GM12878 (cell line): ENCODE measurements around the gene SLC50A1. TPM values are rescaled to one million over a fixed set of nuclear protein-coding genes. Genes with fewer than 3 reads are reported as not detected.

ENCODE experiments used
- ATAC-seq: fragments of 200-7000 bp; cut with Tn5 transposase; 3 replicates; pipeline ENCODE4 v1.9.1; 2020; ENCODE audit warnings: mild to moderate bottlenecking, moderate library complexity
- BruUV-seq: library from RNA; stranded (reverse); fragments of 400-500 nt; replicated peaks from 2 replicates; lab custom pipeline; 2021; lab: Mats Ljungman, UMichigan
- CTCF ChIA-PET: fragments of 300-600 bp; sonication (Branson Sonifier 250); formaldehyde crosslinking; extraction: SDS; loops from one replicate; lab custom pipeline; 2021; ENCODE audit warnings: inconsistent platforms; lab: Yijun Ruan, JAX
- POLR2A ChIA-PET: fragments of 350-600 bp; formaldehyde crosslinking; extraction: SDS; loops from one replicate; lab custom pipeline; 2021; ENCODE audit warnings: inconsistent platforms; lab: Charles Lee
- RAD21 ChIA-PET: fragments of 300-600 bp; sonication (Branson Sonifier 250); formaldehyde crosslinking; loops from one replicate; lab custom pipeline; 2023; ENCODE audit warnings: antibody characterized with exemption; ENCODE audit not compliant: unreplicated experiment; lab: Charles Lee
- SMC1A ChIA-PET: fragments of 300-600 bp; sonication (Branson Sonifier 250); formaldehyde crosslinking; loops from one replicate; lab custom pipeline; 2023; ENCODE audit not compliant: unreplicated experiment, uncharacterized antibody; lab: Charles Lee
- DNase-seq: peaks from one replicate; pipeline ENCODE4 v3.0.0-alpha.2; 2011; ENCODE audit warnings: low read depth, low spot score
- FAIRE-seq: peaks from 3 replicates; lab custom pipeline; 2011; peaks lifted over from hg19 to GRCh38; lab: Jason Lieb, UNC
- H2AFZ ChIP-seq: 2 replicates; pipeline ENCODE4 v1.6.0; 2011; ENCODE audit warnings: low read depth, low read length, control low read depth; ENCODE audit not compliant: control insufficient read depth
- H3K27ac ChIP-seq: 2 replicates; pipeline ENCODE4 v1.5.1; 2011; ENCODE audit warnings: control low read depth; ENCODE audit not compliant: control insufficient read depth, insufficient read depth
- H3K27me3 ChIP-seq, 2 experiments: replicated peaks in 1 of 2; 2 replicates each; pipeline versions ENCODE4 v1.6.0 to v1.6.1; 2011; ENCODE audit warnings: low read length in 1 of 2; ENCODE audit not compliant: control insufficient read depth in 2 of 2, insufficient read depth in 2 of 2
- H3K36me3 ChIP-seq, 2 experiments: 2 replicates each; pipeline ENCODE4 v1.5.1; 2011; ENCODE audit warnings: low read length in 1 of 2; ENCODE audit not compliant: control insufficient read depth in 2 of 2, insufficient read depth in 2 of 2
- H3K4me1 ChIP-seq: 2 replicates; pipeline ENCODE4 v1.6.1; 2011; ENCODE audit warnings: mild to moderate bottlenecking, low read length, moderate library complexity, mixed read lengths; ENCODE audit not compliant: control insufficient read depth, insufficient read depth
- H3K4me2 ChIP-seq: 2 replicates; pipeline ENCODE4 v1.6.0; 2011; ENCODE audit warnings: control low read depth; ENCODE audit not compliant: control insufficient read depth, insufficient read depth
- H3K4me3 ChIP-seq: fragments of 200-600 bp; sonication (generic); 2 replicates; pipeline ENCODE4 v1.5.1; 2016
- H3K79me2 ChIP-seq: 2 replicates; pipeline ENCODE4 v1.6.0; 2011; ENCODE audit warnings: low read length; ENCODE audit not compliant: control insufficient read depth, insufficient read depth
- H3K9ac ChIP-seq: 2 replicates; pipeline ENCODE4 v1.8.0; 2011; ENCODE audit warnings: low read length, control low read depth, mixed read lengths; ENCODE audit not compliant: control insufficient read depth, insufficient read depth
- H3K9me3 ChIP-seq: replicated peaks from 3 replicates; pipeline ENCODE4 v1.5.1; 2011; ENCODE audit warnings: mild to moderate bottlenecking, low read length; ENCODE audit not compliant: control insufficient read depth, insufficient read depth
- H4K20me1 ChIP-seq: 2 replicates; pipeline ENCODE4 v1.6.0; 2011; ENCODE audit not compliant: control insufficient read depth, insufficient read depth
- LARP7 ChIP-seq: fragments of 450-650 bp; IDR thresholded peaks from 2 replicates; pipeline ENCODE4 v1.6.1; 2017; ENCODE audit warnings: mild to moderate bottlenecking
- NRF1 ChIP-seq: conservative IDR thresholded peaks from 2 replicates; pipeline ENCODE4 v1.6.1; 2011; ENCODE audit warnings: mild to moderate bottlenecking, low read depth, low read length, improper control_type of control experiment
- PAX5 ChIP-seq: IDR thresholded peaks from 2 replicates; pipeline ENCODE4 v1.6.1; 2011; ENCODE audit warnings: low read depth, low read length, borderline replicate concordance
- RAD51 ChIP-seq: fragments of 450-650 bp; IDR thresholded peaks from 2 replicates; pipeline ENCODE4 v1.6.1; 2016; ENCODE audit warnings: moderate library complexity, mild to moderate bottlenecking, inconsistent platforms
- TCF3 ChIP-seq: IDR thresholded peaks from 2 replicates; pipeline ENCODE4 v1.6.1; 2012; ENCODE audit warnings: low read depth, mild to moderate bottlenecking, low read length, borderline replicate concordance; ENCODE audit not compliant: insufficient read depth
- ZNF207 ChIP-seq: fragments of 450-650 bp; IDR thresholded peaks from 2 replicates; pipeline ENCODE4 v1.6.1; 2014; ENCODE audit warnings: antibody characterized with exemption, mild to moderate bottlenecking, borderline replicate concordance
- WGBS: methylation state at CpG from one replicate; pipeline ENCODE4 v1.1.6; 2016; ENCODE audit warnings: low lambda C conversion rate; ENCODE audit not compliant: insufficient replicate concordance, insufficient coverage; ENCODE audit errors: missing lambda C conversion rate; 5-methylcytosine and 5-hydroxymethylcytosine counted together
- in situ Hi-C: fragments of 300-500 bp; cut with MboI; formaldehyde crosslinking; loops from 9 replicates; pipeline ENCODE4 v1.14.3; 2018; ENCODE audit warnings: mixed read lengths
- intact Hi-C: fragments of 100-400 bp; cut with micrococcal nuclease; formaldehyde crosslinking; loops from one replicate; pipeline ENCODE4 v1.14.2; 2022; ENCODE audit not compliant: unreplicated experiment
- polyA plus RNA-seq, 11 experiments: library from polyadenylated mRNA; depleted of rRNA in 4 of 11; unstranded in 6 of 11; stranded (reverse) in 5 of 11; fragments of >200 nt; fragmentation: Nextera tagmentation in 4 of 11; fragmentation: Illumina TruSeq in 1 of 11; extraction: Ambion mirVana in 4 of 11; extraction: Trizol in 1 of 11; gene quantifications; 1 replicate in 1 of 11; 2 replicates in 10 of 11; pipeline versions ENCODE4 v1.2.1 to v1.2.3, GENCODE V29; 2011 to 2016; ENCODE audit warnings: inconsistent platforms in 2 of 11, missing spikeins in 2 of 11, low read depth in 1 of 11
- total RNA-seq, 4 experiments: library from RNA; depleted of rRNA in 3 of 4; stranded (reverse); fragments of >200 nt in 3 of 4; fragmentation: Illumina TruSeq in 1 of 4; extraction: Trizol in 1 of 4; gene quantifications; 2 replicates each; pipeline versions ENCODE4 v1.2.1 to v1.2.3, GENCODE V29; 2013 to 2021
- TF ChIP-seq, protein P1 (sequence below): fragments of 450-650 bp; IDR thresholded peaks from 2 replicates; pipeline ENCODE4 v1.6.1; 2016; ENCODE audit warnings: mild to moderate bottlenecking
- TF ChIP-seq, protein P2 (sequence below): IDR thresholded peaks from 2 replicates; pipeline ENCODE4 v1.6.1; 2012; ENCODE audit warnings: low read depth, low read length, improper control_type of control experiment
- TF ChIP-seq, protein P3 (sequence below): fragments of 450-650 bp; IDR thresholded peaks from 2 replicates; pipeline ENCODE4 v1.6.1; 2017; ENCODE audit warnings: low read depth, mild to moderate bottlenecking, moderate library complexity
- TF ChIP-seq, protein P4 (sequence below): fragments of 450-650 bp; conservative IDR thresholded peaks from 2 replicates; pipeline ENCODE4 v1.6.1; 2017; ENCODE audit warnings: mild to moderate bottlenecking, moderate library complexity
- TF ChIP-seq, protein P5 (sequence below): fragments of 450-650 bp; IDR thresholded peaks from 2 replicates; pipeline ENCODE4 v1.6.1; 2017; ENCODE audit warnings: mild to moderate bottlenecking, low read depth, inconsistent platforms; ENCODE audit not compliant: poor library complexity, severe bottlenecking

The SLC50A1 gene
- total and polyA plus RNA-seq, 10 of the 15 experiments (the other 5 are each of a cell fraction or from before 2014, with no cell fraction given): 32.5 to 85.6 (median 54.0) TPM

DNA sequence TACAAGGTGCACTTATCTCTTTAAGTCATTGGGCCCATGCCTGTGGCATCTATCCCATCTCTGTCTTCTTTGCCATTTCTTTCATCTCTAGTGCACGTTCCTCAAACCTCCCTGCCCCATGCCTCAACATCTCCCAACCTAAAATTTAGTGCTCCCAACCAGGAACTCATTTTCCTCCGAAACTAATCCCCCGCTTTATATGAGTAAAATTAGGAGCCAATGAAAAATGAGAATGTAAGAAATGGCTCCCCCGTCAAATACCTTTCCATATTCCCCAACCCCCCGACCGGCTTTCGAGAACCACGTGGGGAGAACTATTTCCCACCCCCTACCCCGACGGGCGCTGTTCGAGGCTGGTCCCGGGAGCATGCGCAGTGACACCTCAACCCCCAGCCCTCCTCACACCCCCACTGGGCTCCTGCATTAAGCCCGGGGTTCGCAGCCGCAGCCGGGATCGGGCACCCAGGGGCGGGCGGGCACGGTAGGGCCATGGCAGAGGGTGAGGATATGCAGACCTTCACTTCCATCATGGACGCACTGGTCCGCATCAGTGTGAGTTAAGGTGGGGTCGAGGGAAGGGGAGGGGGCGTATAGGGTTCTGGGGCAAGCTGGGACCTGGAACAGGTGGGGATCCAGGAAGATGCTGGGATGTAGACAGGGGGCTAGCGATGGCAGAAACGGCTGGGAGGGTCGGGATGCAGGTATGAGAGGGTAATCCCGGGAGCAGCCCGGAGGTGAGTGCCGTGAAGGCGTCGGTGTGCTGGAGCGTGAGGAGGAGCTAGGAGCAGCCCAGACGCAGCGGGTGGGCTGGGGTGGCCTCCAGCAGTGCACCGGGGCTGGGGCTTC, 38.0 kb downstream of the SLC50A1 start, which contains the start of gene TRIM46:
Gene TRIM46, plus strand, starts transcription at position 372 of the 846 bp plus-strand sequence. Its CDS starts 118 bp downstream, at position 490.
- ChIA-PET CTCF (interaction anchor here (0.6 to 12.1 kb wide), 52 partner anchors 9 to 787 kb away, joined by 3 to 284 read pairs (median 5); partner anchors contain the start of genes CLK2, FDPS, MTX1 and PMVK), RAD21 (interaction anchor here (0.6 to 4.8 kb wide), 24 partner anchors 11 to 694 kb away, joined by 3 to 77 read pairs (median 6); partner anchors contain the start of genes EFNA3, SLC50A1 and THBS3), POLR2A (interaction anchor here (0.5 to 7.4 kb wide), 16 partner anchors 12 to 1224 kb away, joined by 3 to 77 read pairs (median 6); partner anchors contain the start of genes CLK2, ENTREP3, MTX1 and SLC50A1), SMC1A (interaction anchor here (1.0 to 4.7 kb wide), 9 partner anchors 12 to 82 kb away, joined by 3 to 46 read pairs (median 5); a partner anchor contains a TSS)
- WGBS: 12% methylated on average over 35 of the region's 38 CpGs
- Histone ChIP-seq H3K9me3 (no peaks in the 10 kb centered on the region; the same call in 2 of the 3 replicates), H3K27ac (peak within 1 kb of the TSS; percentile 93), H3K4me2 (peak within 1 kb of the TSS; percentile 97), H3K9ac (peak within 1 kb of the TSS; percentile 97), H3K36me3 (peaks cover 0 to 3% of the 10 kb centered on the region in 2 experiments; a peak in 1 of 4 replicates), H4K20me1 (no peaks in the 10 kb centered on the region), H3K4me3 (peak within 1 kb of the TSS; percentile 73), H2AFZ (peak within 1 kb of the TSS; percentile 96), H3K79me2 (peaks cover 12% of the 10 kb centered on the region), H3K4me1 (peaks cover 26% of the 10 kb centered on the region), H3K27me3 (no peaks in the 10 kb centered on the region)
- no peak for FAIRE-seq
- ATAC-seq: peak; percentile 36
- intact Hi-C loops (loop anchor here (5.0 kb wide), 1 partner anchor 36 kb away; the partner anchor contains the start of gene SLC50A1), in situ Hi-C loops (no loop called here)
- BruUV-seq: no TSS peak
- 0 out of 2 replicates have a peak, but pooled peaks have one; percentile 38 for TF ChIP-seq LARP7
- TF ChIP-seq TCF3: no peak
- TF ChIP-seq, protein P1, sequence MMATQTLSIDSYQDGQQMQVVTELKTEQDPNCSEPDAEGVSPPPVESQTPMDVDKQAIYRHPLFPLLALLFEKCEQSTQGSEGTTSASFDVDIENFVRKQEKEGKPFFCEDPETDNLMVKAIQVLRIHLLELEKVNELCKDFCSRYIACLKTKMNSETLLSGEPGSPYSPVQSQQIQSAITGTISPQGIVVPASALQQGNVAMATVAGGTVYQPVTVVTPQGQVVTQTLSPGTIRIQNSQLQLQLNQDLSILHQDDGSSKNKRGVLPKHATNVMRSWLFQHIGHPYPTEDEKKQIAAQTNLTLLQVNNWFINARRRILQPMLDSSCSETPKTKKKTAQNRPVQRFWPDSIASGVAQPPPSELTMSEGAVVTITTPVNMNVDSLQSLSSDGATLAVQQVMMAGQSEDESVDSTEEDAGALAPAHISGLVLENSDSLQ: 0 out of 2 replicates have a peak, but pooled peaks have one; percentile 17
- peak; percentile 48; the same call in 1 of the 2 replicates for TF ChIP-seq RAD51
- peak; percentile 49 for TF ChIP-seq NRF1
- TF ChIP-seq, protein P2, sequence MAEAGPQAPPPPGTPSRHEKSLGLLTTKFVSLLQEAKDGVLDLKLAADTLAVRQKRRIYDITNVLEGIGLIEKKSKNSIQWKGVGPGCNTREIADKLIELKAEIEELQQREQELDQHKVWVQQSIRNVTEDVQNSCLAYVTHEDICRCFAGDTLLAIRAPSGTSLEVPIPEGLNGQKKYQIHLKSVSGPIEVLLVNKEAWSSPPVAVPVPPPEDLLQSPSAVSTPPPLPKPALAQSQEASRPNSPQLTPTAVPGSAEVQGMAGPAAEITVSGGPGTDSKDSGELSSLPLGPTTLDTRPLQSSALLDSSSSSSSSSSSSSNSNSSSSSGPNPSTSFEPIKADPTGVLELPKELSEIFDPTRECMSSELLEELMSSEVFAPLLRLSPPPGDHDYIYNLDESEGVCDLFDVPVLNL: no peak
- TF ChIP-seq, protein P3, sequence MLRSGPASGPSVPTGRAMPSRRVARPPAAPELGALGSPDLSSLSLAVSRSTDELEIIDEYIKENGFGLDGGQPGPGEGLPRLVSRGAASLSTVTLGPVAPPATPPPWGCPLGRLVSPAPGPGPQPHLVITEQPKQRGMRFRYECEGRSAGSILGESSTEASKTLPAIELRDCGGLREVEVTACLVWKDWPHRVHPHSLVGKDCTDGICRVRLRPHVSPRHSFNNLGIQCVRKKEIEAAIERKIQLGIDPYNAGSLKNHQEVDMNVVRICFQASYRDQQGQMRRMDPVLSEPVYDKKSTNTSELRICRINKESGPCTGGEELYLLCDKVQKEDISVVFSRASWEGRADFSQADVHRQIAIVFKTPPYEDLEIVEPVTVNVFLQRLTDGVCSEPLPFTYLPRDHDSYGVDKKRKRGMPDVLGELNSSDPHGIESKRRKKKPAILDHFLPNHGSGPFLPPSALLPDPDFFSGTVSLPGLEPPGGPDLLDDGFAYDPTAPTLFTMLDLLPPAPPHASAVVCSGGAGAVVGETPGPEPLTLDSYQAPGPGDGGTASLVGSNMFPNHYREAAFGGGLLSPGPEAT: no peak
- TF ChIP-seq, protein P4, sequence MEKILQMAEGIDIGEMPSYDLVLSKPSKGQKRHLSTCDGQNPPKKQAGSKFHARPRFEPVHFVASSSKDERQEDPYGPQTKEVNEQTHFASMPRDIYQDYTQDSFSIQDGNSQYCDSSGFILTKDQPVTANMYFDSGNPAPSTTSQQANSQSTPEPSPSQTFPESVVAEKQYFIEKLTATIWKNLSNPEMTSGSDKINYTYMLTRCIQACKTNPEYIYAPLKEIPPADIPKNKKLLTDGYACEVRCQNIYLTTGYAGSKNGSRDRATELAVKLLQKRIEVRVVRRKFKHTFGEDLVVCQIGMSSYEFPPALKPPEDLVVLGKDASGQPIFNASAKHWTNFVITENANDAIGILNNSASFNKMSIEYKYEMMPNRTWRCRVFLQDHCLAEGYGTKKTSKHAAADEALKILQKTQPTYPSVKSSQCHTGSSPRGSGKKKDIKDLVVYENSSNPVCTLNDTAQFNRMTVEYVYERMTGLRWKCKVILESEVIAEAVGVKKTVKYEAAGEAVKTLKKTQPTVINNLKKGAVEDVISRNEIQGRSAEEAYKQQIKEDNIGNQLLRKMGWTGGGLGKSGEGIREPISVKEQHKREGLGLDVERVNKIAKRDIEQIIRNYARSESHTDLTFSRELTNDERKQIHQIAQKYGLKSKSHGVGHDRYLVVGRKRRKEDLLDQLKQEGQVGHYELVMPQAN: 0 out of 2 replicates have a peak, but pooled peaks have one; percentile 4
- TF ChIP-seq, protein P5, sequence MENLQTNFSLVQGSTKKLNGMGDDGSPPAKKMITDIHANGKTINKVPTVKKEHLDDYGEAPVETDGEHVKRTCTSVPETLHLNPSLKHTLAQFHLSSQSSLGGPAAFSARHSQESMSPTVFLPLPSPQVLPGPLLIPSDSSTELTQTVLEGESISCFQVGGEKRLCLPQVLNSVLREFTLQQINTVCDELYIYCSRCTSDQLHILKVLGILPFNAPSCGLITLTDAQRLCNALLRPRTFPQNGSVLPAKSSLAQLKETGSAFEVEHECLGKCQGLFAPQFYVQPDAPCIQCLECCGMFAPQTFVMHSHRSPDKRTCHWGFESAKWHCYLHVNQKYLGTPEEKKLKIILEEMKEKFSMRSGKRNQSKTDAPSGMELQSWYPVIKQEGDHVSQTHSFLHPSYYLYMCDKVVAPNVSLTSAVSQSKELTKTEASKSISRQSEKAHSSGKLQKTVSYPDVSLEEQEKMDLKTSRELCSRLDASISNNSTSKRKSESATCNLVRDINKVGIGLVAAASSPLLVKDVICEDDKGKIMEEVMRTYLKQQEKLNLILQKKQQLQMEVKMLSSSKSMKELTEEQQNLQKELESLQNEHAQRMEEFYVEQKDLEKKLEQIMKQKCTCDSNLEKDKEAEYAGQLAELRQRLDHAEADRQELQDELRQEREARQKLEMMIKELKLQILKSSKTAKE: peak; percentile 12
- no peak for TF ChIP-seq PAX5
- TF ChIP-seq ZNF207: 0 out of 2 replicates have a peak, but pooled peaks have one; percentile 65
- DNase-seq: no peak
